ENCODE measurements around the gene ATG101. TPM values are rescaled to one million over a fixed set of nuclear protein-coding genes. Genes with fewer than 3 reads are reported as not detected.

The ATG101 gene
- total RNA-seq, 4 donors from 2014 or later = 28.3 to 42.1 (median 37.2) TPM

DNA sequence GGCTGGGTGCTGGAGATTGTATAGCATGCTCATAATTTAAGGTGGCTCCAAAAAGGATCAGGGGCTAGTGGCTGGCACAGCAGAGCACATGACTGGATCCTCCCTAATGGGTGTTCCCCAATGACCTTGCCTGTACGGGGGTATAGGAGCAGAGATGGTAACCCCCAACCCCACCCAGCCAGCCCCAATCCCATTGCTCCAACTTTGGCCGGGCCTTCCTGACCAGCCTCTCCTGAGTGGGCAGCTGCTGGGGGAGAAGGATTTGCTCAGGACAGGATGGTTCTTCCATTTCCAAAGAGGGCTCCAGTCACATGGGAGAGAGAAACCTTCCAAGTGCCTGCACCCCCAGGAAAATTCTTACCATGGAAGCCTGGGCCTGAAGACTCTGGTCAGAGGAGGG lies 33.9 kb upstream of the ATG101 start:
- TF ChIP-seq POLR2A (IDR thresholded peaks at IDR 0.05) = no peak
- TF ChIP-seq, protein P1, sequence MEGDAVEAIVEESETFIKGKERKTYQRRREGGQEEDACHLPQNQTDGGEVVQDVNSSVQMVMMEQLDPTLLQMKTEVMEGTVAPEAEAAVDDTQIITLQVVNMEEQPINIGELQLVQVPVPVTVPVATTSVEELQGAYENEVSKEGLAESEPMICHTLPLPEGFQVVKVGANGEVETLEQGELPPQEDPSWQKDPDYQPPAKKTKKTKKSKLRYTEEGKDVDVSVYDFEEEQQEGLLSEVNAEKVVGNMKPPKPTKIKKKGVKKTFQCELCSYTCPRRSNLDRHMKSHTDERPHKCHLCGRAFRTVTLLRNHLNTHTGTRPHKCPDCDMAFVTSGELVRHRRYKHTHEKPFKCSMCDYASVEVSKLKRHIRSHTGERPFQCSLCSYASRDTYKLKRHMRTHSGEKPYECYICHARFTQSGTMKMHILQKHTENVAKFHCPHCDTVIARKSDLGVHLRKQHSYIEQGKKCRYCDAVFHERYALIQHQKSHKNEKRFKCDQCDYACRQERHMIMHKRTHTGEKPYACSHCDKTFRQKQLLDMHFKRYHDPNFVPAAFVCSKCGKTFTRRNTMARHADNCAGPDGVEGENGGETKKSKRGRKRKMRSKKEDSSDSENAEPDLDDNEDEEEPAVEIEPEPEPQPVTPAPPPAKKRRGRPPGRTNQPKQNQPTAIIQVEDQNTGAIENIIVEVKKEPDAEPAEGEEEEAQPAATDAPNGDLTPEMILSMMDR (IDR thresholded peaks at IDR 0.05) = no peak
- Histone ChIP-seq H3K36me3 (no peaks in the 10 kb centered on the region), H3K27me3 (no peaks in the 10 kb centered on the region), H3K4me3 (no peak overlapping the region), H3K4me1 (peaks cover 13 to 18% of the 10 kb centered on the region in 2 donors), H3K27ac (peak overlapping the region; percentile 96 to 98), H3K9me3 (no peaks in the 10 kb centered on the region)
- DNase-seq = no peak
- intact Hi-C loops (cut with DNase I; ENCODE audit: low total_unique reads) = no loop called here

DNA sequence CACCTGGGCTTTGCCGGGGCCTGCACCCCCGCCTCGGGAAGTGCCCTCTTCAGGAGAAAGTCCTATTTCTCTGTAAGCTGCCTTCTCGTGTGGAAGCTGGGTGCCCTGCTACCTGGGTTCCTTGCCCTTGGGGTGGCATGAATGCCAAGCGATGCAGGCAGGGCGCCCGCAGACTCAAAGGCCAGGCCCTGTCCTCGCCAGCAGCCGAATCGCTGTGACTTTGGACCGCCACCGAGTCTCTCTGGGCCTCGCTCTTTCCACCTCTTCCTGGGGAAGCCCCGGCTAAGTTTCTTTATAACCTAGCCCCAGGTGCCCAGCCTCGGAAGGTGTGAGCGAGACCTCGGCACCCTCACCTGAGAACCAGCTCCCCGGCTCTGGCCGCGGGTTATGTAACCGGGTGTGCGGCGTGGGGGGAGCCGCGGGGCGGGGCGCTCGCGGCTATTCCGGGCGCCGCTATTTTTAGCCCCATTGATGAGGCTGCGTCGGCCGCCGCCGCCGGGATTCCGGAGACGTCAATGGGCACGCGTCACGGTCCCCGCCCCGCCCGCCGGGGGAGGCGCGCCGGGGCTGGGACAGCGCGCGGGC lies 33.1 kb upstream of the ATG101 start:
- peak; percentile 91 to 94 for DNase-seq
- Histone ChIP-seq H3K4me1 (peaks cover 13 to 18% of the 10 kb centered on the region in 2 donors), H3K9me3 (no peaks in the 10 kb centered on the region), H3K27ac (peak overlapping the region; percentile 96 to 98), H3K4me3 (peak overlapping the region; percentile 22 to 29), H3K36me3 (no peaks in the 10 kb centered on the region), H3K27me3 (no peaks in the 10 kb centered on the region)
- TF ChIP-seq, protein P1 (IDR thresholded peaks at IDR 0.05) = peak in 2 of 4 experiments; percentile 12 to 25
- peak; percentile 68 to 74 for TF ChIP-seq POLR2A (IDR thresholded peaks at IDR 0.05)
- intact Hi-C loops (cut with DNase I; ENCODE audit: low total_unique reads) = no loop called here

DNA sequence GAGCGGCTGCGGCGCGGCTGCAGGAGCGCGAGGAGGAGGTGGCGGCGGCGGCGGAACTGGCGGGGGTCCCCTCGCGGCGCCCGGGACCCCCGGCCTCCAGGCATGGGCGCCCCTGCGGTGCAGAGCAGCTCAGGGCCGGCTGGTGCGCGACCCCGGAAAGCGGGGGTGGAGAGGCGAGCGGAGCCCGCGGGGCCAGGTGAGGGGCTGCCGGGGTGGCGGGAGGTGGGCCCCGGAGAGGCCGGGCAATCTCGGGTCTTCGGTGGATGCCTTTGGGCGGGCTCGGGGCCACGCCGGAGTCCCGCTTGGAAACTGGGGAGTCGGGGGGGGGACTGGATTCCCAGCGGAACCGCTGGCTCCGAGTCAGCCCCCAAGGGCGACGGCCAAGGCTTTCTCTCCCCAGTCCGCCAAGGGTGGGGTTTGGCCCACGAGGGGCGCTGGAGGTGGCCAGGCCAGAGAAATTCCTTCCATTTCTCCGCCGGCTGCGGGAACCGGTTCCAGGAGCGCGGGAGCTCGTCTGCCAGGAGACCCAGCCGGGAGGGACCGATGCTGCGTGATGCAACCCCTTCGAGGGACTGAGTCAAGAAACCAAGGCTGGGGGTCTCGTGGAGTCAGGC lies 32.4 kb upstream of the ATG101 start:
- peak overlapping the region; percentile 90 to 98 for H3K27ac ChIP-seq
- peak; percentile 80 to 88 for DNase-seq
- TF ChIP-seq POLR2A (IDR thresholded peaks at IDR 0.05) = no peak
- TF ChIP-seq, protein P1 (IDR thresholded peaks at IDR 0.05) = no peak
- H3K4me3 ChIP-seq = peak overlapping the region; percentile 70 to 76
- intact Hi-C loops (cut with DNase I; ENCODE audit: low total_unique reads) = no loop called here
- H3K36me3 ChIP-seq = no peaks in the 10 kb centered on the region
- peaks cover 9 to 15% of the 10 kb centered on the region in 2 donors for H3K4me1 ChIP-seq
- no peaks in the 10 kb centered on the region for H3K9me3 ChIP-seq
- no peaks in the 10 kb centered on the region for H3K27me3 ChIP-seq

DNA sequence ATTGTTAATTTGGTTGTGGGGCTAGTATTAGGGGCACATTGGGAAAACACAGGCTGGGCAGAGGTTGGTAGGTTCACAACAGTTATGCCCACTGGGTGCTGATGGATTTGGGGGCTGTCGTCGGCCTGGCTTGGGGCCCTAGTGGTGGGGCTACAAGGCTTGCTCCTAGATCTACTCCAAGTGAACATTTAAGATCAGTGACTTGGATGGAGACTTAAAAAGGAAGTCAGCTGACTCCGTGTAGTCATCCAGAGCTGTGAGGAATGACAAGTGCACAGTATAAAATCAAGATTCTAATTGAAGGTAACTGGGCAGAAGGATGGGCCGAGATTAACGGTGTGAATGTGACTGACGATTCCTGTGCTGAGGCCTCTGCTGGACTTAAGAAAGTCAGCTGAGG lies 31.3 kb upstream of the ATG101 start:
- Histone ChIP-seq H3K27me3 (no peaks in the 10 kb centered on the region), H3K4me3 (peak overlapping the region in 1 of 2 donors; percentile 76), H3K4me1 (peaks cover 7 to 14% of the 10 kb centered on the region in 2 donors), H3K9me3 (no peaks in the 10 kb centered on the region), H3K27ac (peak overlapping the region; percentile 90 to 98), H3K36me3 (no peaks in the 10 kb centered on the region)
- DNase-seq = peak in 1 of 2 donors; percentile 40
- TF ChIP-seq, protein P1 (IDR thresholded peaks at IDR 0.05) = no peak
- TF ChIP-seq POLR2A (IDR thresholded peaks at IDR 0.05) = peak; percentile 11 to 13
- intact Hi-C loops (cut with DNase I; ENCODE audit: low total_unique reads) = no loop called here

DNA sequence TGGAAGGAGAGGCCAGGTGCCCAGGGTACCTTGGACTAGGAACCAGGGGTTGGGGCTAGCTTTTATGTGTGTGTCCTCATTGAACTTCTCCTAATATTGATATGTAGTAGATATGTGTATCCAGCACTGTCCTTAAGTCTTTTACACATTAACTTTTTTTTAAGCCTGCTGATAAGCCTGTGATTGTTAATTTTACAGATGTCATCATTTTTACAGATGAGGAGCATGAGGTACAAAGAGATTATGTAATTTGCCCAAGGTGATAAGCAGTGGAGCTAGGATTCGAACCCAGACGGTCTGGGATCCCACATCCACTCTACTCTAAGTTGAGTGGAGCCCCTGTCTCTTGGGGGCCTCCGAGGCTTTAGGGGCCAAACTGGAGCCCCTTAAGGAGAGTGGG lies 28.7 kb upstream of the ATG101 start:
- intact Hi-C loops (cut with DNase I; ENCODE audit: low total_unique reads) = no loop called here
- Histone ChIP-seq H3K36me3 (no peaks in the 10 kb centered on the region), H3K27ac (peak overlapping the region in 1 of 2 donors; percentile 3), H3K4me3 (no peak overlapping the region), H3K27me3 (no peaks in the 10 kb centered on the region), H3K9me3 (no peaks in the 10 kb centered on the region), H3K4me1 (peaks cover 15 to 30% of the 10 kb centered on the region in 2 donors)
- TF ChIP-seq, protein P1 (IDR thresholded peaks at IDR 0.05) = no peak
- TF ChIP-seq POLR2A (IDR thresholded peaks at IDR 0.05) = no peak
- no peak for DNase-seq

All from uterus (tissue), 4 donors.